KMS-11 (cell line): ENCODE measurements around the gene GSC.

Source experiments
- H2AFZ ChIP-seq: fragments of 200-600 bp; sonication (generic); 2 replicates; pipeline ENCODE4 v1.6.1; 2016; ENCODE audit warnings: antibody characterized with exemption, mixed run types, low read depth
- H3K27ac ChIP-seq: fragments of 200-600 bp; sonication (generic); 2 replicates; pipeline ENCODE4 v1.6.1; 2016; ENCODE audit warnings: mild to moderate bottlenecking, mixed run types
- H3K27me3 ChIP-seq: fragments of 200-600 bp; sonication (generic); 2 replicates; pipeline ENCODE4 v1.6.1; 2017; ENCODE audit warnings: mild to moderate bottlenecking, low read depth, mixed run types, moderate library complexity; ENCODE audit not compliant: insufficient read depth
- H3K36me3 ChIP-seq: fragments of 200-600 bp; sonication (generic); 2 replicates; pipeline ENCODE4 v1.6.1; 2017; ENCODE audit warnings: mild to moderate bottlenecking, mixed run types; ENCODE audit not compliant: insufficient read depth
- H3K4me1 ChIP-seq: fragments of 200-600 bp; sonication (generic); 2 replicates; pipeline ENCODE4 v1.6.1; 2016; ENCODE audit warnings: mild to moderate bottlenecking, low read depth, mixed run types; ENCODE audit not compliant: poor library complexity, severe bottlenecking
- H3K4me2 ChIP-seq: fragments of 200-600 bp; sonication (generic); 2 replicates; pipeline ENCODE4 v1.7.0; 2016; ENCODE audit warnings: mild to moderate bottlenecking, mixed run types
- H3K4me3 ChIP-seq: fragments of 200-600 bp; sonication (generic); IDR thresholded peaks from 2 replicates; pipeline ENCODE4 v1.6.1; 2017; ENCODE audit warnings: low read depth, low read length, mixed read lengths; ENCODE audit not compliant: insufficient read depth
- H3K79me2 ChIP-seq: fragments of 200-600 bp; sonication (generic); 2 replicates; pipeline ENCODE4 v1.6.1; 2016; ENCODE audit warnings: low read depth, mixed run types; ENCODE audit not compliant: insufficient read depth
- H3K9ac ChIP-seq: fragments of 200-600 bp; sonication (generic); 2 replicates; pipeline ENCODE4 v1.6.1; 2016; ENCODE audit warnings: mild to moderate bottlenecking, mixed run types
- H4K20me1 ChIP-seq: fragments of 200-600 bp; sonication (generic); 2 replicates; pipeline ENCODE4 v1.6.1; 2016; ENCODE audit warnings: mild to moderate bottlenecking, mixed run types; ENCODE audit not compliant: insufficient read depth
- CTCF ChIP-seq: fragments of 200-600 bp; sonication (generic); conservative IDR thresholded peaks from 2 replicates; pipeline ENCODE4 v1.6.1; 2017; ENCODE audit warnings: low read depth, mild to moderate bottlenecking, antibody characterized with exemption, low read length, moderate library complexity, mixed read lengths

Gene GSC

GRCh38 chr14:94793901-94794300 lies 24.0 kb upstream of the GSC start:
- no peak overlapping the region for H3K9ac ChIP-seq
- H3K27me3 ChIP-seq, result no peaks in the 10 kb centered on the region
- no peaks in the 10 kb centered on the region for H3K4me1 ChIP-seq
- H3K79me2 ChIP-seq, result no peaks in the 10 kb centered on the region
- no peak overlapping the region for H3K4me2 ChIP-seq
- no peaks in the 10 kb centered on the region for H3K36me3 ChIP-seq
- TF ChIP-seq CTCF, result no peak
- no peak overlapping the region for H3K27ac ChIP-seq
- H2AFZ ChIP-seq, result no peak overlapping the region
- no peaks in the 10 kb centered on the region for H4K20me1 ChIP-seq
- H3K4me3 ChIP-seq, result no peak overlapping the region

- no peak overlapping the region for H3K4me2 ChIP-seq
- no peak overlapping the region for H3K4me3 ChIP-seq
- no peak for TF ChIP-seq CTCF
- H3K4me1 ChIP-seq, result no peaks in the 10 kb centered on the region
- no peaks in the 10 kb centered on the region for H3K79me2 ChIP-seq
- no peaks in the 10 kb centered on the region for H3K36me3 ChIP-seq
- H4K20me1 ChIP-seq, result no peaks in the 10 kb centered on the region
- H3K9ac ChIP-seq, result no peak overlapping the region
- H3K27me3 ChIP-seq, result no peaks in the 10 kb centered on the region
- no peak overlapping the region for H3K27ac ChIP-seq
- no peak overlapping the region for H2AFZ ChIP-seq
Observed at GRCh38 chr14:94787655-94788054, 17.7 kb upstream of the GSC start.

- Histone ChIP-seq H3K4me3 (no peak overlapping the region), H4K20me1 (no peaks in the 10 kb centered on the region), H3K4me2 (no peak overlapping the region), H3K79me2 (no peaks in the 10 kb centered on the region), H2AFZ (no peak overlapping the region), H3K36me3 (no peaks in the 10 kb centered on the region), H3K9ac (no peak overlapping the region), H3K27ac (no peak overlapping the region), H3K4me1 (no peaks in the 10 kb centered on the region), H3K27me3 (no peaks in the 10 kb centered on the region)
- no peak for TF ChIP-seq CTCF
Observed at GRCh38 chr14:94787092-94787491, 17.2 kb upstream of the GSC start.

- Histone ChIP-seq H3K9ac (no peak overlapping the region), H3K79me2 (no peaks in the 10 kb centered on the region), H3K4me1 (no peaks in the 10 kb centered on the region), H3K4me3 (no peak overlapping the region), H4K20me1 (no peaks in the 10 kb centered on the region), H3K27me3 (no peaks in the 10 kb centered on the region), H3K36me3 (no peaks in the 10 kb centered on the region), H3K27ac (no peak overlapping the region), H3K4me2 (no peak overlapping the region), H2AFZ (no peak overlapping the region)
- no peak for TF ChIP-seq CTCF
Observed at GRCh38 chr14:94780536-94781399, 10.9 kb upstream of the GSC start.
